Measurements from ENCODE around the gene CCL24.

GRCh38 chr7:75842836-75843446 lies 29.3 kb upstream of the CCL24 start:
- TF ChIP-seq CTCF (conservative IDR thresholded peaks at IDR 0.05 in 1 of 2, IDR thresholded peaks at IDR 0.05 in 1 of 2; ENCODE audit: extremely low read depth in 1 of 2, insufficient read depth in 1 of 2, low read depth in 1 of 2, low read length in 2 of 2): no peak
- no peak for TF ChIP-seq EZH2 (IDR thresholded peaks at IDR 0.05; ENCODE audit: borderline replicate concordance, low read length)

Measured in mammary epithelial cell (primary cell).